Endothelial cell of umbilical vein (primary cell): ENCODE data around the gene CLEC5A. TPM values are rescaled to one million over a fixed set of nuclear protein-coding genes. Genes with fewer than 3 reads are reported as not detected.

Experiments used
- BruUV-seq: library from RNA; stranded (reverse); fragments of 400-500 nt; replicated peaks from 2 replicates; lab custom pipeline; 2021; lab: Mats Ljungman, UMichigan
- CTCF ChIA-PET: fragments of 300-600, 350-600 bp; sonication (Branson Sonifier 250); formaldehyde crosslinking; loops from one replicate; lab custom pipeline; 2021; ENCODE audit warnings: antibody characterized with exemption, inconsistent platforms; lab: Charles Lee
- POLR2A ChIA-PET: fragments of 300-600, 350-600 bp; sonication (Branson Sonifier 250); formaldehyde crosslinking; loops from one replicate; lab custom pipeline; 2021; ENCODE audit warnings: antibody characterized with exemption, inconsistent platforms; lab: Charles Lee
- DNase-seq: peaks from one replicate; pipeline ENCODE4 v3.0.0-alpha.2; 2011; ENCODE audit warnings: low read depth, low spot score
- FAIRE-seq: peaks from 2 replicates; lab custom pipeline; 2011; peaks lifted over from hg19 to GRCh38; lab: Jason Lieb, UNC
- H2AFZ ChIP-seq: 2 replicates; pipeline ENCODE4 v1.6.0; 2012; ENCODE audit warnings: low read depth, low read length, control low read depth, inconsistent platforms
- H3K27ac ChIP-seq: 2 replicates; pipeline ENCODE4 v1.5.1; 2011; ENCODE audit warnings: low read depth, mild to moderate bottlenecking, control low read depth, low read length, moderate library complexity; ENCODE audit not compliant: insufficient read depth
- H3K27me3 ChIP-seq, 2 experiments: 2 replicates each; pipeline versions ENCODE4 v1.6.0 to v1.6.1; 2011; ENCODE audit warnings: low read length in 2 of 2, mixed read lengths in 1 of 2; ENCODE audit not compliant: control insufficient read depth in 2 of 2, insufficient read depth in 2 of 2
- H3K36me3 ChIP-seq, 2 experiments: 2 replicates in 1 of 2; 3 replicates in 1 of 2; pipeline ENCODE4 v1.5.1; 2011; ENCODE audit warnings: low read length in 2 of 2, mild to moderate bottlenecking in 1 of 2, moderate library complexity in 1 of 2; ENCODE audit not compliant: control insufficient read depth in 2 of 2, insufficient read depth in 2 of 2; ENCODE audit errors: extremely low read depth in 1 of 2
- H3K4me1 ChIP-seq: 3 replicates; pipeline ENCODE4 v1.5.1; 2011; ENCODE audit warnings: mild to moderate bottlenecking, low read length; ENCODE audit not compliant: control insufficient read depth, insufficient read depth; ENCODE audit errors: extremely low read depth
- H3K4me2 ChIP-seq: 2 replicates; pipeline ENCODE4 v1.6.1; 2011; ENCODE audit warnings: low read length, control low read depth, mixed read lengths; ENCODE audit not compliant: insufficient read depth
- H3K4me3 ChIP-seq, 3 experiments: fragments of 200-600 bp in 1 of 3; sonication (generic), shearing (Covaris generic) in 1 of 3; replicated peaks in 1 of 3; 2 replicates each; pipeline ENCODE4 v1.5.1; 2011 to 2016; ENCODE audit warnings: control low read depth in 3 of 3, low read length in 3 of 3, mild to moderate bottlenecking in 2 of 3, inconsistent platforms in 1 of 3, low read depth in 1 of 3, moderate library complexity in 1 of 3; ENCODE audit not compliant: insufficient read depth in 1 of 3
- H3K79me2 ChIP-seq: 2 replicates; pipeline ENCODE4 v1.6.0; 2012; ENCODE audit warnings: low read length, inconsistent platforms; ENCODE audit not compliant: control insufficient read depth, insufficient read depth
- H3K9ac ChIP-seq: replicated peaks from 2 replicates; pipeline ENCODE3; 2011; ENCODE audit warnings: low read length, control low read depth; ENCODE audit not compliant: insufficient read depth; ENCODE audit errors: extremely low read depth
- H3K9me1 ChIP-seq: replicated peaks from 3 replicates; pipeline ENCODE4 v1.6.0; 2011; ENCODE audit warnings: mild to moderate bottlenecking, low read length; ENCODE audit not compliant: control insufficient read depth, insufficient read depth; ENCODE audit errors: extremely low read depth
- H3K9me3 ChIP-seq: replicated peaks from 2 replicates; pipeline ENCODE4 v1.5.1; 2012; ENCODE audit warnings: low read length, inconsistent platforms; ENCODE audit not compliant: control insufficient read depth, insufficient read depth
- H4K20me1 ChIP-seq: replicated peaks from 2 replicates; pipeline ENCODE3; 2011; ENCODE audit warnings: mild to moderate bottlenecking, low read length; ENCODE audit not compliant: control insufficient read depth, insufficient read depth; ENCODE audit errors: extremely low read depth
- CTCF ChIP-seq, 2 donors: IDR thresholded peaks; 1 replicate in 1 of 2; 2 replicates in 1 of 2; pipeline ENCODE4 v1.5.1; 2011; ENCODE audit warnings: low read length in 2 of 2, mild to moderate bottlenecking in 2 of 2, moderate library complexity in 2 of 2, control low read depth in 1 of 2, inconsistent platforms in 1 of 2, low read depth in 1 of 2; ENCODE audit not compliant: insufficient read depth in 1 of 2; ENCODE audit errors: extremely low read depth in 1 of 2
- EZH2 ChIP-seq: IDR thresholded peaks from 2 replicates; pipeline ENCODE4 v1.6.1; 2012; ENCODE audit warnings: borderline replicate concordance, low read depth, mild to moderate bottlenecking, moderate library complexity, low read length, inconsistent platforms; ENCODE audit not compliant: severe bottlenecking
- FOS ChIP-seq: IDR thresholded peaks from 2 replicates; pipeline ENCODE4 v1.6.1; 2011; ENCODE audit warnings: mild to moderate bottlenecking, low read length, moderate library complexity, borderline replicate concordance; ENCODE audit not compliant: insufficient read depth
- GATA2 ChIP-seq: IDR thresholded peaks from 2 replicates; pipeline ENCODE4 v1.7.0; 2011; ENCODE audit warnings: low read depth, mild to moderate bottlenecking, moderate library complexity, mixed read lengths, low read length; ENCODE audit not compliant: insufficient read length, insufficient read depth
- JUN ChIP-seq: IDR thresholded peaks from 2 replicates; pipeline ENCODE4 v1.6.1; 2011; ENCODE audit warnings: borderline replicate concordance, low read depth; ENCODE audit not compliant: insufficient read length, insufficient read depth
- MAX ChIP-seq: IDR thresholded peaks from 2 replicates; pipeline ENCODE4 v1.6.1; 2011; ENCODE audit not compliant: insufficient read depth, insufficient read length
- MYC ChIP-seq: IDR thresholded peaks from one replicate; pipeline ENCODE4 v1.6.1; 2011; ENCODE audit warnings: mild to moderate bottlenecking, low read depth, low read length
- POLR2A ChIP-seq: IDR thresholded peaks from 2 replicates; pipeline ENCODE4 v1.6.1; 2012; ENCODE audit warnings: low read depth, mild to moderate bottlenecking, control low read depth, low read length
- POLR2AphosphoS5 ChIP-seq: IDR thresholded peaks from 2 replicates; pipeline ENCODE4 v1.6.1; 2012; ENCODE audit warnings: low read depth, mild to moderate bottlenecking, control low read depth, low read length, moderate library complexity; ENCODE audit not compliant: insufficient read depth
- dilution Hi-C: fragments of 300-500 bp; cut with MboI; formaldehyde crosslinking; loops from one replicate; pipeline ENCODE4 v1.15.0; 2019; ENCODE audit warnings: low sequenced_read_pairs; ENCODE audit not compliant: extremely low pct_ligation_motif_present
- intact Hi-C: fragments of 100-400 bp; cut with micrococcal nuclease; formaldehyde crosslinking; loops from one replicate; pipeline ENCODE4 v1.10.0; 2022
- polyA plus RNA-seq, 4 experiments: library from polyadenylated mRNA; depleted of rRNA in 3 of 4; stranded (reverse) in 3 of 4; unstranded in 1 of 4; fragments of >200 nt; gene quantifications; 2 replicates each; pipeline versions ENCODE4 v1.2.1 to v1.2.3, GENCODE V29; 2011 to 2012; ENCODE audit warnings: missing spikeins in 1 of 4
- total RNA-seq: library from RNA; stranded (reverse); gene quantifications from 2 replicates; pipeline ENCODE4 v1.2.3, GENCODE V29; 2021

CLEC5A gene
- total and polyA plus RNA-seq, 2 donors (not counting 3 experiments of a cell fraction or from before 2014, with no cell fraction given), result not detected

- intact Hi-C loops, result no loop called here
- H2AFZ ChIP-seq, result no peak overlapping the region
- no peaks in the 10 kb centered on the region for H3K36me3 ChIP-seq
- H3K79me2 ChIP-seq, result no peaks in the 10 kb centered on the region
- POLR2A ChIA-PET, result no interaction called here
- H3K4me2 ChIP-seq, result no peak overlapping the region
- DNase-seq, result no peak
- H3K9ac ChIP-seq, result no peak overlapping the region
- H3K9me1 ChIP-seq, result no peaks in the 10 kb centered on the region
- H3K9me3 ChIP-seq, result no peaks in the 10 kb centered on the region
- TF ChIP-seq GATA2, result no peak
- TF ChIP-seq MYC, result no peak
- TF ChIP-seq JUN, result no peak
- TF ChIP-seq POLR2A, result no peak
- no peak for TF ChIP-seq POLR2AphosphoS5
- TF ChIP-seq EZH2, result no peak
- no peak for TF ChIP-seq CTCF (IDR thresholded peaks at IDR 0.05; ENCODE audit: extremely low read depth in 1 of 2, insufficient read depth in 1 of 2, low read depth in 1 of 2, low read length in 2 of 2)
- no peak for TF ChIP-seq FOS
- no peak for TF ChIP-seq MAX
- CTCF ChIA-PET, result no interaction called here
- no TSS peak for BruUV-seq
- H4K20me1 ChIP-seq, result no peaks in the 10 kb centered on the region
- H3K27me3 ChIP-seq, result no peaks in the 10 kb centered on the region
- no peak for FAIRE-seq
- dilution Hi-C loops, result no loop called here
- no peaks in the 10 kb centered on the region for H3K4me1 ChIP-seq
- no peak overlapping the region for H3K4me3 ChIP-seq
- H3K27ac ChIP-seq, result no peak overlapping the region
Measured at GRCh38 chr7:141880960-141881359, 65.8 kb downstream of the CLEC5A start.
